WTC11 (cell line): ENCODE data around the gene SPTBN4.

Experiments used
- ATF6 ChIP-seq: sonication (generic); formaldehyde crosslinking; IDR thresholded peaks from 2 replicates; pipeline ENCODE4 v1.8.1; 2023; ENCODE audit warnings: mild to moderate bottlenecking, missing genetic modification reagents
- CTCF ChIP-seq: fragments of 200-600 bp; IDR thresholded peaks from 2 replicates; pipeline ENCODE4 v1.8.0; 2022; ENCODE audit warnings: antibody characterized with exemption
- GABPB1 ChIP-seq: sonication (generic); formaldehyde crosslinking; IDR thresholded peaks from 2 replicates; pipeline ENCODE4 v1.8.1; 2023; ENCODE audit warnings: mild to moderate bottlenecking, missing genetic modification reagents
- HMGXB4 ChIP-seq: sonication (generic); formaldehyde crosslinking; IDR thresholded peaks from 2 replicates; pipeline ENCODE4 v1.8.1; 2023; ENCODE audit warnings: mild to moderate bottlenecking, moderate library complexity, missing genetic modification reagents
- NFE2L1 ChIP-seq: sonication (generic); formaldehyde crosslinking; IDR thresholded peaks from 2 replicates; pipeline ENCODE4 v1.8.1; 2023; ENCODE audit warnings: missing genetic modification reagents
- NR3C1 ChIP-seq: sonication (generic); formaldehyde crosslinking; conservative IDR thresholded peaks from 2 replicates; pipeline ENCODE4 v1.8.1; 2023; ENCODE audit warnings: low read depth, mild to moderate bottlenecking, missing genetic modification reagents
- PREB ChIP-seq: sonication (generic); formaldehyde crosslinking; IDR thresholded peaks from 2 replicates; pipeline ENCODE4 v1.8.1; 2022; ENCODE audit warnings: mild to moderate bottlenecking, missing genetic modification reagents, moderate library complexity, borderline replicate concordance
- SP1 ChIP-seq: sonication (generic); formaldehyde crosslinking; conservative IDR thresholded peaks from 2 replicates; pipeline ENCODE4 v1.8.1; 2022; ENCODE audit warnings: missing genetic modification reagents
- TEAD4 ChIP-seq: sonication (generic); formaldehyde crosslinking; IDR thresholded peaks from 2 replicates; pipeline ENCODE4 v1.8.0; 2022; ENCODE audit warnings: mild to moderate bottlenecking, missing genetic modification reagents
- USF2 ChIP-seq: sonication (generic); formaldehyde crosslinking; IDR thresholded peaks from 2 replicates; pipeline ENCODE4 v1.8.1; 2023; ENCODE audit warnings: mild to moderate bottlenecking, missing genetic modification reagents, moderate library complexity

- no peak for TF ChIP-seq CTCF
- no peak for TF ChIP-seq PREB (CRISPR knock-in tag)
- TF ChIP-seq SP1 (CRISPR knock-in tag), result no peak
- no peak for TF ChIP-seq GABPB1 (CRISPR knock-in tag)
- no peak for TF ChIP-seq TEAD4 (CRISPR knock-in tag)
- TF ChIP-seq HMGXB4 (CRISPR knock-in tag), result no peak
- TF ChIP-seq NR3C1, result no peak
- TF ChIP-seq NFE2L1 (CRISPR knock-in tag), result no peak
- TF ChIP-seq USF2 (CRISPR knock-in tag), result no peak
- no peak for TF ChIP-seq ATF6 (CRISPR knock-in tag)
These were observed 50.4 kb downstream of the SPTBN4 start for GRCh38 chr19:40517248-40517647.
